Islet of Langerhans (tissue), 1 donor: ENCODE results near the gene ARHGEF1.
"Not testable (repeated sequence)": the region's sequence is repeated elsewhere in the genome, so short reads cannot be mapped to it uniquely, and the experiment has no call there.

ENCODE experiments used
- FAIRE-seq: peaks from one replicate; lab custom pipeline; 2011; peaks lifted over from hg19 to GRCh38; lab: Jason Lieb, UNC

Gene ARHGEF1

GRCh38 chr19:41862445-41862986, 20.5 kb upstream of the ARHGEF1 start:
- FAIRE-seq: no peak

- no peak for FAIRE-seq
Observed at GRCh38 chr19:41863209-41863931, 19.6 kb upstream of the ARHGEF1 start.

GRCh38 chr19:41864374-41864773, 18.6 kb upstream of the ARHGEF1 start:
- no peak for FAIRE-seq

- FAIRE-seq: no peak
Observed at GRCh38 chr19:41866284-41866683, 16.7 kb upstream of the ARHGEF1 start.

GRCh38 chr19:41868120-41868988, 14.6 kb upstream of the ARHGEF1 start:
- no peak for FAIRE-seq

GRCh38 chr19:41868989-41869300, 14.0 kb upstream of the ARHGEF1 start:
- FAIRE-seq: no peak

GRCh38 chr19:41869374-41869955, 13.5 kb upstream of the ARHGEF1 start:
- FAIRE-seq: no peak

GRCh38 chr19:41870401-41870873, 12.5 kb upstream of the ARHGEF1 start:
- FAIRE-seq: no peak

- FAIRE-seq: no peak
Observed at GRCh38 chr19:41871573-41872383, 11.2 kb upstream of the ARHGEF1 start.

GRCh38 chr19:41872384-41872774, 10.6 kb upstream of the ARHGEF1 start:
- no peak for FAIRE-seq

GRCh38 chr19:41872775-41873647, 10.0 kb upstream of the ARHGEF1 start:
- no peak for FAIRE-seq

GRCh38 chr19:41875973-41876372, 7.0 kb upstream of the ARHGEF1 start:
- not testable (repeated sequence) for FAIRE-seq

- no peak for FAIRE-seq
Observed at GRCh38 chr19:41876847-41877832, 5.8 kb upstream of the ARHGEF1 start, which contains the start of gene CD79A. Gene CD79A, plus strand, starts transcription at chr19:41877279. Its CDS starts 26 bp downstream, at chr19:41877305.

GRCh38 chr19:41877916-41878905, 4.8 kb upstream of the ARHGEF1 start:
- no peak for FAIRE-seq

- FAIRE-seq: no peak
Observed at GRCh38 chr19:41879080-41879479, 3.9 kb upstream of the ARHGEF1 start.

GRCh38 chr19:41879670-41880328, 3.2 kb upstream of the ARHGEF1 start:
- FAIRE-seq: no peak

GRCh38 chr19:41880329-41880708, 2.7 kb upstream of the ARHGEF1 start:
- no peak for FAIRE-seq

GRCh38 chr19:41883463-41883820, 458 bp downstream of the ARHGEF1 start:
- no peak for FAIRE-seq
